ENCODE data around the gene CTDP1.

The CTDP1 gene

GRCh38 chr18:79799619-79800370 lies 120.2 kb downstream of the CTDP1 start:
- DNase-seq: no peak

- no peak for DNase-seq
These were observed 121.0 kb downstream of the CTDP1 start for GRCh38 chr18:79800371-79801180.

GRCh38 chr18:79801217-79801616 lies 121.6 kb downstream of the CTDP1 start:
- no peak for DNase-seq

- no peak for DNase-seq
These were observed 122.0 kb downstream of the CTDP1 start for GRCh38 chr18:79801641-79802040.

GRCh38 chr18:79802298-79802697 lies 122.7 kb downstream of the CTDP1 start:
- no peak for DNase-seq

GRCh38 chr18:79803611-79804051 lies 124.0 kb downstream of the CTDP1 start:
- no peak for DNase-seq

All from CD4-positive, alpha-beta T cell treated with Interleukin-1 beta for 1 hour (primary cell).